HepG2 (cell line): Measurements from ENCODE around the gene AHNAK. TPM values are rescaled to one million over a fixed set of nuclear protein-coding genes. Genes with fewer than 3 reads are reported as not detected.

ENCODE experiments used
- ATAC-seq: fragments of 200-7000 bp; cut with Tn5 transposase; 3 replicates; pipeline ENCODE4 v1.9.1; 2020; ENCODE audit warnings: mild to moderate bottlenecking, moderate library complexity
- BruUV-seq: library from RNA; stranded (reverse); fragments of 400-500 nt; replicated peaks from 2 replicates; lab custom pipeline; 2021; lab: Mats Ljungman, UMichigan
- CTCF ChIA-PET: fragments of 300-600 bp; formaldehyde crosslinking; extraction: SDS; loops from one replicate; lab custom pipeline; 2021; ENCODE audit warnings: low total read pairs, inconsistent platforms, low intra/inter-chr PET ratio; lab: Yijun Ruan, JAX
- POLR2A ChIA-PET: fragments of 350-600 bp; sonication (Branson Sonifier 250); formaldehyde crosslinking; loops from one replicate; lab custom pipeline; 2020; ENCODE audit warnings: antibody characterized with exemption, inconsistent platforms; lab: Yijun Ruan, JAX
- DNase-seq: peaks from one replicate; pipeline ENCODE4 v3.0.0-alpha.2; 2015; ENCODE audit warnings: low spot score
- FAIRE-seq: peaks from 3 replicates; lab custom pipeline; 2011; peaks lifted over from hg19 to GRCh38; lab: Jason Lieb, UNC
- H2AFZ ChIP-seq: one replicate; pipeline ENCODE4 v1.6.1; 2011; ENCODE audit warnings: low read length, inconsistent platforms
- H3K27ac ChIP-seq: fragments of 300-600 bp; 3 replicates; pipeline ENCODE4 v1.8.0; 2011; ENCODE audit warnings: mixed run types, mild to moderate bottlenecking, mixed read lengths, low read length, inconsistent platforms; ENCODE audit not compliant: insufficient read depth; ENCODE audit errors: extremely low read length
- H3K27me3 ChIP-seq, 2 experiments: fragments of 200-600 bp in 1 of 2; 2 replicates in 1 of 2; 3 replicates in 1 of 2; pipeline versions ENCODE4 v1.6.0 to v1.8.0; 2011; ENCODE audit warnings: low read length in 2 of 2, mild to moderate bottlenecking in 2 of 2, moderate library complexity in 2 of 2, inconsistent platforms in 1 of 2; ENCODE audit not compliant: insufficient read depth in 2 of 2, control insufficient read depth in 1 of 2
- H3K36me3 ChIP-seq, 2 experiments: fragments of 200-600 bp in 1 of 2; replicated peaks in 1 of 2; 2 replicates in 1 of 2; 3 replicates in 1 of 2; pipeline versions ENCODE4 v1.5.1 to v1.8.0; 2011; ENCODE audit warnings: low read length in 2 of 2, inconsistent platforms in 1 of 2; ENCODE audit not compliant: insufficient read depth in 2 of 2, control insufficient read depth in 1 of 2
- H3K4me1 ChIP-seq: 2 replicates; pipeline ENCODE4 v1.5.1; 2012; ENCODE audit warnings: low read length, inconsistent platforms; ENCODE audit not compliant: insufficient read depth
- H3K4me2 ChIP-seq: 2 replicates; pipeline ENCODE4 v1.6.0; 2011; ENCODE audit warnings: low read depth, low read length, inconsistent platforms
- H3K4me3 ChIP-seq, 3 experiments: fragments of 200-600 bp in 1 of 3; sonication (generic), shearing (Covaris generic) in 1 of 3; replicated peaks in 1 of 3; 2 replicates each; pipeline ENCODE4 v1.5.1; 2011 to 2016; ENCODE audit warnings: low read length in 3 of 3, inconsistent platforms in 2 of 3, low read depth in 2 of 3, mild to moderate bottlenecking in 2 of 3, control low read depth in 1 of 3, mixed read lengths in 1 of 3; ENCODE audit not compliant: insufficient read depth in 1 of 3
- H3K79me2 ChIP-seq: one replicate; pipeline ENCODE4 v1.6.1; 2011; ENCODE audit warnings: low read length, inconsistent platforms; ENCODE audit not compliant: insufficient read depth
- H3K9ac ChIP-seq: 2 replicates; pipeline ENCODE4 v1.6.0; 2011; ENCODE audit warnings: mild to moderate bottlenecking, low read depth, low read length, inconsistent platforms; ENCODE audit not compliant: insufficient read depth
- H3K9me3 ChIP-seq: 2 replicates; pipeline ENCODE4 v1.5.1; 2012; ENCODE audit warnings: mild to moderate bottlenecking, low read length
- H4K20me1 ChIP-seq: 2 replicates; pipeline ENCODE4 v1.6.0; 2011; ENCODE audit warnings: inconsistent platforms, mild to moderate bottlenecking, low read length, moderate library complexity; ENCODE audit not compliant: insufficient read depth
- JUN ChIP-seq: sonication (generic); formaldehyde crosslinking; IDR thresholded peaks from 2 replicates; pipeline ENCODE4 v1.4.0; 2020; ENCODE audit warnings: mild to moderate bottlenecking, missing genetic modification reagents
- KDM5A ChIP-seq: fragments of 200-600 bp; sonication (generic); IDR thresholded peaks from 2 replicates; pipeline ENCODE4 v1.7.0; 2018; ENCODE audit warnings: antibody characterized with exemption, mild to moderate bottlenecking, low read length, borderline replicate concordance
- KDM6A ChIP-seq: IDR thresholded peaks from 2 replicates; pipeline ENCODE4 v1.6.1; 2016; ENCODE audit warnings: low read depth
- MBNL3 ChIP-seq: fragments of 250-450 bp; sonication (Bioruptor Pico); conservative IDR thresholded peaks from 2 replicates; pipeline ENCODE4 v1.8.0; 2022; ENCODE audit warnings: mild to moderate bottlenecking, inconsistent platforms
- RELA ChIP-seq: sonication (generic); formaldehyde crosslinking; IDR thresholded peaks from 2 replicates; pipeline ENCODE4 v1.4.0; 2020; ENCODE audit warnings: missing genetic modification reagents
- ZBTB21 ChIP-seq: sonication (generic); formaldehyde crosslinking; IDR thresholded peaks from 2 replicates; pipeline ENCODE4 v1.4.0; 2020; ENCODE audit warnings: missing genetic modification reagents
- ZNF331 ChIP-seq: sonication (generic); formaldehyde crosslinking; IDR thresholded peaks from 2 replicates; pipeline ENCODE4 v1.4.0; 2020; ENCODE audit warnings: missing genetic modification reagents
- ZNF556 ChIP-seq: sonication (generic); formaldehyde crosslinking; IDR thresholded peaks from 2 replicates; pipeline ENCODE4 v1.4.0; 2020; ENCODE audit warnings: mild to moderate bottlenecking, missing genetic modification reagents, borderline replicate concordance
- ZNF747 ChIP-seq: sonication (generic); formaldehyde crosslinking; IDR thresholded peaks from 2 replicates; pipeline ENCODE4 v1.8.1; 2023; ENCODE audit warnings: missing genetic modification reagents, mild to moderate bottlenecking, borderline replicate concordance
- ZNF816 ChIP-seq: sonication (generic); formaldehyde crosslinking; IDR thresholded peaks from 2 replicates; pipeline ENCODE4 v1.8.0; 2022; ENCODE audit warnings: missing genetic modification reagents, mild to moderate bottlenecking, borderline replicate concordance
- WGBS: methylation state at CpG from one replicate; pipeline ENCODE4 v1.1.6; 2017; ENCODE audit warnings: low lambda C conversion rate; 5-methylcytosine and 5-hydroxymethylcytosine counted together
- in situ Hi-C: cut with HindIII; loops from 2 replicates; pipeline ENCODE4 v1.10.0; 2017; ENCODE audit warnings: low pct_unique_long_range_greater_than_20kb; ENCODE audit not compliant: extremely low pct_ligation_motif_present
- intact Hi-C: fragments of 100-400 bp; cut with micrococcal nuclease; formaldehyde crosslinking; loops from one replicate; pipeline ENCODE4 v1.10.0; 2022; ENCODE audit not compliant: unreplicated experiment
- polyA plus RNA-seq, 8 experiments: library from polyadenylated mRNA; depleted of rRNA in 3 of 8; stranded (reverse) in 7 of 8; unstranded in 1 of 8; fragments of >200 nt; fragmentation: Illumina TruSeq in 4 of 8; extraction: Trizol in 4 of 8; gene quantifications; 2 replicates each; pipeline versions ENCODE4 v1.2.1 to v1.2.3, GENCODE V29; 2011 to 2016; ENCODE audit warnings: low read depth in 4 of 8, missing spikeins in 1 of 8, mixed read lengths in 1 of 8; ENCODE audit not compliant: insufficient read depth in 1 of 8
- total RNA-seq, 5 experiments: library from RNA; depleted of rRNA; stranded (reverse); fragments of >200 nt; fragmentation: Illumina TruSeq; extraction: Trizol; gene quantifications; 2 replicates each; pipeline ENCODE4 v1.2.3, GENCODE V29; 2016; ENCODE audit warnings: low read depth in 1 of 5
- TF ChIP-seq, protein P1 (sequence below): sonication (generic); formaldehyde crosslinking; IDR thresholded peaks from 2 replicates; pipeline ENCODE4 v1.8.0; 2022; ENCODE audit warnings: missing genetic modification reagents, mild to moderate bottlenecking, moderate library complexity, borderline replicate concordance

The AHNAK gene
- total and polyA plus RNA-seq, 2 of the 13 experiments (the other 11 are each of a cell fraction or from before 2014, with no cell fraction given) = 23.4 to 25.0 TPM

DNA sequence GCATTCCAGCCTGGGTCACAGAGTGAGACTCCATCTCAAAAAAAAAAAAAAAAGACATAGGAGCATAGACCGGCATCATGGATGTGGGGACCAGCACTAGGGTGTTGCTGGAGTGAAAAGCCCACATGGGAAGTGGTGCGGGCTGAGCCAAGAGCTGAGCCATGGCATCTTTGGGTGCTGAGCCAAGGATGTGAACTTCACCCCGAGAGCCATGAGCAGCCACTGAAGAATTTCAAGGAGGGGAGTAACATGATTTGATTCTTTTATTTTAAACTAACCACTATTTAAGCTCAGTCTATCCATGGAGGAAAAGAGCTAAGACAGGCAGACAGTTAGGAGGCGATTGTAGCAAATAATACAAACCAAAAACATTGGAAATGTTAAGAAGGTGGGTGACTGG is 57.4 kb downstream of the AHNAK start:
- H3K79me2 ChIP-seq = no peaks in the 10 kb centered on the region
- H4K20me1 ChIP-seq = no peaks in the 10 kb centered on the region
- no peak for DNase-seq
- H3K36me3 ChIP-seq = no peaks in the 10 kb centered on the region
- WGBS = 89% methylated on average over 4 of the region's 4 CpGs
- no peak overlapping the region for H3K9ac ChIP-seq
- no peak overlapping the region for H2AFZ ChIP-seq
- no TSS peak for BruUV-seq
- H3K9me3 ChIP-seq = no peaks in the 10 kb centered on the region
- POLR2A ChIA-PET = interaction anchor here (1.2 kb wide), 1 partner anchor 9 kb away, joined by 10 read pairs; no protein-coding TSS in a partner anchor
- ATAC-seq = no peak
- no peaks in the 10 kb centered on the region for H3K27me3 ChIP-seq
- no peak overlapping the region for H3K27ac ChIP-seq
- in situ Hi-C loops = no loop called here
- no peak for FAIRE-seq
- no peak overlapping the region for H3K4me2 ChIP-seq
- CTCF ChIA-PET = no interaction called here
- TF ChIP-seq ZNF331 (CRISPR knock-in tag) (no peak), RELA (CRISPR knock-in tag) (no peak), ZBTB21 (CRISPR knock-in tag) (no peak), ZNF816 (CRISPR knock-in tag) (no peak), ZNF747 (CRISPR knock-in tag) (no peak), KDM6A (CRISPR knock-in tag) (no peak), ZNF556 (CRISPR knock-in tag) (no peak), JUN (CRISPR knock-in tag) (no peak), MBNL3 (CRISPR knock-in tag) (no peak), KDM5A (no peak)
- TF ChIP-seq, protein P1, sequence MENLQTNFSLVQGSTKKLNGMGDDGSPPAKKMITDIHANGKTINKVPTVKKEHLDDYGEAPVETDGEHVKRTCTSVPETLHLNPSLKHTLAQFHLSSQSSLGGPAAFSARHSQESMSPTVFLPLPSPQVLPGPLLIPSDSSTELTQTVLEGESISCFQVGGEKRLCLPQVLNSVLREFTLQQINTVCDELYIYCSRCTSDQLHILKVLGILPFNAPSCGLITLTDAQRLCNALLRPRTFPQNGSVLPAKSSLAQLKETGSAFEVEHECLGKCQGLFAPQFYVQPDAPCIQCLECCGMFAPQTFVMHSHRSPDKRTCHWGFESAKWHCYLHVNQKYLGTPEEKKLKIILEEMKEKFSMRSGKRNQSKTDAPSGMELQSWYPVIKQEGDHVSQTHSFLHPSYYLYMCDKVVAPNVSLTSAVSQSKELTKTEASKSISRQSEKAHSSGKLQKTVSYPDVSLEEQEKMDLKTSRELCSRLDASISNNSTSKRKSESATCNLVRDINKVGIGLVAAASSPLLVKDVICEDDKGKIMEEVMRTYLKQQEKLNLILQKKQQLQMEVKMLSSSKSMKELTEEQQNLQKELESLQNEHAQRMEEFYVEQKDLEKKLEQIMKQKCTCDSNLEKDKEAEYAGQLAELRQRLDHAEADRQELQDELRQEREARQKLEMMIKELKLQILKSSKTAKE (CRISPR knock-in tag) = no peak
- TF ChIP-seq, all 625 proteins: peak for 0
- intact Hi-C loops = no loop called here
- Histone ChIP-seq H3K4me3 (no peak overlapping the region), H3K4me1 (peaks cover 45% of the 10 kb centered on the region)
